Neural cell (in vitro differentiated cells): ENCODE data around the gene BPGM. TPM values are rescaled to one million over a fixed set of nuclear protein-coding genes. Genes with fewer than 3 reads are reported as not detected.

Source experiments
- H2AFZ ChIP-seq: fragments of 200-600, 300-800 bp; sonication (generic), shearing (Covaris generic); 2 replicates; pipeline ENCODE4 v1.6.0; 2014; ENCODE audit warnings: low read depth, mild to moderate bottlenecking, antibody characterized with exemption, low read length, moderate library complexity
- H3F3A ChIP-seq: fragments of 200-600 bp; shearing (Covaris generic); 2 replicates; pipeline ENCODE4 v1.6.1; 2016; ENCODE audit warnings: mild to moderate bottlenecking, moderate library complexity, mixed read lengths, antibody characterized with exemption, low read length; ENCODE audit not compliant: insufficient read depth, poor library complexity, severe bottlenecking
- H3K27ac ChIP-seq: fragments of 200-600, 300-800 bp; sonication (generic), shearing (Covaris generic); 2 replicates; pipeline ENCODE4 v1.5.1; 2014; ENCODE audit warnings: mild to moderate bottlenecking, low read length, moderate library complexity
- H3K27me3 ChIP-seq: fragments of 300-800, 200-600 bp; sonication (generic), shearing (Covaris generic); 2 replicates; pipeline ENCODE4 v1.6.0; 2014; ENCODE audit warnings: mild to moderate bottlenecking, low read depth, low read length, moderate library complexity; ENCODE audit not compliant: insufficient read depth
- H3K36me3 ChIP-seq: fragments of 300-800, 200-600 bp; sonication (generic), shearing (Covaris generic); 2 replicates; pipeline ENCODE4 v1.5.1; 2014; ENCODE audit warnings: mild to moderate bottlenecking, antibody characterized with exemption, low read length, moderate library complexity; ENCODE audit not compliant: insufficient read depth
- H3K4me2 ChIP-seq: fragments of 300-800, 200-600 bp; sonication (generic), shearing (Covaris generic); 2 replicates; pipeline ENCODE4 v1.6.0; 2014; ENCODE audit warnings: mild to moderate bottlenecking, low read length
- H3K4me3 ChIP-seq: fragments of 300-800, 200-600 bp; sonication (generic), shearing (Covaris generic); 2 replicates; pipeline ENCODE4 v1.5.1; 2014; ENCODE audit warnings: mild to moderate bottlenecking, low read length, moderate library complexity
- H3K79me2 ChIP-seq: fragments of 200-600 bp; shearing (Covaris generic); replicated peaks from 2 replicates; pipeline ENCODE4 v1.6.0; 2014; ENCODE audit warnings: mild to moderate bottlenecking, low read length, moderate library complexity; ENCODE audit not compliant: insufficient read depth
- H3K9ac ChIP-seq: fragments of 300-800, 200-600 bp; sonication (generic), shearing (Covaris generic); 2 replicates; pipeline ENCODE4 v1.6.1; 2016; ENCODE audit warnings: mild to moderate bottlenecking, low read length, mixed read lengths
- H3K9me2 ChIP-seq: fragments of 200-600 bp; shearing (Covaris generic); 2 replicates; pipeline ENCODE4 v1.6.1; 2016; ENCODE audit warnings: mild to moderate bottlenecking, low read length, mixed read lengths; ENCODE audit not compliant: insufficient read depth
- H3K9me3 ChIP-seq: fragments of 200-600, 300-800 bp; sonication (generic), shearing (Covaris generic); 2 replicates; pipeline ENCODE4 v1.6.1; 2016; ENCODE audit warnings: mild to moderate bottlenecking, mixed run types, low read length, moderate library complexity, mixed read lengths
- H4K20me1 ChIP-seq: fragments of 200-600 bp; shearing (Covaris generic); 2 replicates; pipeline ENCODE4 v1.6.1; 2016; ENCODE audit warnings: mild to moderate bottlenecking, mixed run types; ENCODE audit not compliant: insufficient read depth
- CTCF ChIP-seq: fragments of 450-650 bp; IDR thresholded peaks from 2 replicates; pipeline ENCODE4 v1.5.1; 2014; ENCODE audit warnings: antibody characterized with exemption, mild to moderate bottlenecking, moderate library complexity; ENCODE audit not compliant: poor library complexity, severe bottlenecking
- EP300 ChIP-seq: fragments of 450-650 bp; conservative IDR thresholded peaks from 2 replicates; pipeline ENCODE4 v1.6.1; 2014; ENCODE audit warnings: antibody characterized with exemption, mild to moderate bottlenecking, moderate library complexity; ENCODE audit not compliant: poor library complexity, severe bottlenecking
- EZH2 ChIP-seq: fragments of 200-600, 300-800 bp; shearing (Covaris generic), sonication (generic); IDR thresholded peaks from 2 replicates; pipeline ENCODE4 v1.6.1; 2014; ENCODE audit warnings: antibody characterized with exemption, low read length, borderline replicate concordance, mild to moderate bottlenecking; ENCODE audit not compliant: insufficient read depth, poor library complexity, severe bottlenecking
- MXI1 ChIP-seq: fragments of 450-650 bp; conservative IDR thresholded peaks from 2 replicates; pipeline ENCODE4 v1.6.1; 2014; ENCODE audit warnings: antibody characterized with exemption, mild to moderate bottlenecking; ENCODE audit not compliant: poor library complexity, severe bottlenecking
- POLR2AphosphoS5 ChIP-seq: IDR thresholded peaks from 2 replicates; pipeline ENCODE4 v1.6.1; 2012
- RAD21 ChIP-seq: fragments of 450-650 bp; conservative IDR thresholded peaks from 2 replicates; pipeline ENCODE4 v1.6.1; 2014; ENCODE audit warnings: antibody characterized with exemption, mild to moderate bottlenecking, moderate library complexity
- REST ChIP-seq: IDR thresholded peaks from 2 replicates; pipeline ENCODE4 v1.6.1; 2012; ENCODE audit warnings: borderline replicate concordance
- SMC3 ChIP-seq: fragments of 450-650 bp; conservative IDR thresholded peaks from 2 replicates; pipeline ENCODE4 v1.6.1; 2014; ENCODE audit warnings: antibody characterized with exemption, mild to moderate bottlenecking, moderate library complexity; ENCODE audit not compliant: poor library complexity
- TAF1 ChIP-seq: IDR thresholded peaks from 2 replicates; pipeline ENCODE4 v1.6.1; 2012; ENCODE audit warnings: low read depth
- polyA plus RNA-seq: library from polyadenylated mRNA; depleted of rRNA; stranded (reverse); fragments of >200 nt; gene quantifications from 2 replicates; pipeline ENCODE4 v1.2.3, GENCODE V29; 2014

Gene BPGM
- polyA plus RNA-seq, 1 donor from 2014 or later, result 57.4 TPM

GRCh38 chr7:134703782-134704181 is 57.1 kb downstream of the BPGM start:
- Histone ChIP-seq H3K36me3 (no peaks in the 10 kb centered on the region), H3K27me3 (no peaks in the 10 kb centered on the region), H3F3A (no peaks in the 10 kb centered on the region), H3K9me3 (no peaks in the 10 kb centered on the region), H3K27ac (no peak overlapping the region), H3K9me2 (no peaks in the 10 kb centered on the region), H3K79me2 (no peaks in the 10 kb centered on the region), H2AFZ (no peak overlapping the region), H3K4me2 (no peak overlapping the region), H3K4me3 (no peak overlapping the region), H3K9ac (no peak overlapping the region), H4K20me1 (no peaks in the 10 kb centered on the region)
- no peak for TF ChIP-seq RAD21
- TF ChIP-seq REST, result no peak
- TF ChIP-seq EP300, result no peak
- TF ChIP-seq SMC3, result no peak
- TF ChIP-seq MXI1, result no peak
- no peak for TF ChIP-seq CTCF
- no peak for TF ChIP-seq EZH2
- TF ChIP-seq TAF1, result no peak
- TF ChIP-seq POLR2AphosphoS5, result no peak

GRCh38 chr7:134704827-134705226 is 58.2 kb downstream of the BPGM start:
- Histone ChIP-seq H3K4me3 (no peak overlapping the region), H3K4me2 (no peak overlapping the region), H3K9me2 (no peaks in the 10 kb centered on the region), H3F3A (no peaks in the 10 kb centered on the region), H3K27me3 (no peaks in the 10 kb centered on the region), H3K27ac (no peak overlapping the region), H2AFZ (no peak overlapping the region), H3K36me3 (no peaks in the 10 kb centered on the region), H3K9me3 (no peaks in the 10 kb centered on the region), H3K79me2 (no peaks in the 10 kb centered on the region), H4K20me1 (no peaks in the 10 kb centered on the region), H3K9ac (no peak overlapping the region)
- TF ChIP-seq CTCF, result no peak
- no peak for TF ChIP-seq POLR2AphosphoS5
- TF ChIP-seq RAD21, result no peak
- no peak for TF ChIP-seq REST
- TF ChIP-seq MXI1, result no peak
- no peak for TF ChIP-seq SMC3
- no peak for TF ChIP-seq EZH2
- no peak for TF ChIP-seq EP300
- TF ChIP-seq TAF1, result no peak
